Dermis microvascular lymphatic vessel endothelial cell (primary cell): ENCODE results near the gene STX5. TPM values are rescaled to one million over a fixed set of nuclear protein-coding genes. Genes with fewer than 3 reads are reported as not detected.
"Not testable (repeated sequence)": the region's sequence is repeated elsewhere in the genome, so short reads cannot be mapped to it uniquely, and the experiment has no call there.

ENCODE experiments used
- DNase-seq, 2 donors: peaks; one replicate each; pipeline versions ENCODE4 v3.0.0 to v3.0.0-alpha.2; 2010; ENCODE audit warnings: low read depth in 2 of 2
- total RNA-seq: library from RNA; depleted of rRNA; stranded (reverse); fragments of >200 nt; gene quantifications from 2 replicates; pipeline ENCODE4 v1.2.1, GENCODE V29; 2014

The STX5 gene
- total RNA-seq, 1 donor from 2014 or later = 31.6 TPM

GRCh38 chr11:62786318-62787004 is 45.4 kb downstream of the STX5 start:
- peak; percentile 54 to 83 for DNase-seq

- no peak for DNase-seq
Measured at GRCh38 chr11:62782753-62783152, 49.1 kb downstream of the STX5 start.

DNA sequence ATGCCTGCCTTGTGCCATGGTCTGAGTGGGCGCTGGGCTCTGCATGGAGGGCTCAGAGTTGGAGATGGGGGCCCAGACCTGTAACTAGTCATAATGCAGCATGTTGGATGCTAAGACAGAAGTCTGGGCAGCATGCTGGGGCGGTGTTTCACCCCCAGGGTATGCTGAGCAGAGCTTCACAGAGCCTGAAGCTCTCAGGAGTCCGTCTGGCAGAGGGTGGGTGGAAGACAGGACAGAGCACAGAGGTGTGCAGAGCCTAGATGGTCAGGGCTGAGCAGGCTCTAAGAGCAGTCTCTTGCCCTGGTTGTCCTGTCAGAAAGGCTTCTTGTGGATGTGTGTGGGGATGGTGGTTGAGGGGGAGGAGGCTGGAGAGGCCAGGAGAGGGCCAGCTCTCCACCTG is 53.4 kb downstream of the STX5 start:
- no peak for DNase-seq

GRCh38 chr11:62777389-62777788 is 54.5 kb downstream of the STX5 start:
- no peak for DNase-seq

DNA sequence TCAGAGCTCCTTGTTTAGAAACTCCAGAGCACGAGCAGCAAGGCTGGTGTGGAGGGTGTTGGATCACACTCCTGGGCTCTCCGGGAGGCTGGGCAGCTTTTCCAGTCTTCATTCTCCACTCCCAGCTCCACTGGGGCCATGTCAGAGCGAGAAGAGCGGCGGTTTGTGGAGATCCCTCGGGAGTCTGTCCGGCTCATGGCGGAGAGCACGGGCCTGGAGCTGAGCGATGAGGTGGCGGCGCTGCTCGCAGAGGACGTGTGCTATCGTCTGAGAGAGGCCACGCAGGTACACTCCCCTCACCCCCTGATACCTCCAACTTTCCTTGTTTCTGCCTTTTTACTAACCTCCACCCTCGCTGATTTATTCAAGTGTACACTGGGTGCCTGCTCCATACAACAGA is 56.2 kb downstream of the STX5 start:
- DNase-seq = no peak

GRCh38 chr11:62774407-62774806 is 57.4 kb downstream of the STX5 start:
- DNase-seq = peak in 1 of 2 donors; percentile 59

DNA sequence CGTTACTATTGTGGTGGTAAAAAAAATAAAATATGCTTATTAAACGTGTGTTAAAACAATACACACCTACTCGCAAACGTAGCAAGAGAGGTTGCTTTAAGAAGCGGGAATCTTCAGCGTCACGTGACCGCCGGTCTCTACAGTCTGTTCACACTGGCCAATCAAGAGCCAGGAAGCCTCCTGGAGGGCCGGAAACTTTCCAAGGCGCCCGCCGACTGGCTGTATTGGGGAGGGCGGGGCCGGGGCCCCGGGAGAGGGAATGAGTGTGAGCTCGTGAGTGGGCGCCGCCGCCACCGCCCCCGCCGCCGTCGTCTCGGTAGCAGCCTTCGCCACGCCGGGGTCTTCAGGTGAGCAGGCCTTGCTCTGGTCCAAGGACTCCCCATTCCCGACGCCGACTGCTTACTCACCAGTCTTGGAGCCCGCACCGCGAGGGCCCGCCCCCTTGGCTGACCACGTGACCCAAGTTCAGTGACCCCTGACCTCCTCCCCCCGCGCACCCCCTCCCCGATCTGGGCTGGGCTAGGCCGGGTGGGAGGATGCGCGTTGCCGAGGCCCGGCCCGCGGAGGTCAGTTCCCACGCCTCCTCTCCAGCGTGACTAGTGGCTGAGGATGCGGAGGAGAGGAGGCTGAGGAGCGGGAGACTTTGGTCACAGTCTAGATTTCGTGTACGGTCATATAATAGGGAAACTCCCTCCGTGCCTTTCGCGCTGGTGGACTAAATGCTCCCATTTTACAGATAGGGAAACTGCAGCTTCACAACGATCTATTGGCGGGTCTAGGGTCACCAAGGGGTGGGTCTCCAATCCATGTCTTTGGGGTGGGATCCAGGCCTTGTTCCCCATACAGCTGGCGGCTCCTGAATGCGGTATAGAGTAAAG is 60.5 kb downstream of the STX5 start, which contains the start of gene TAF6L:
TAF6L (plus strand) TSS at position 253 of the 878 bp plus-strand sequence. CDS start 4,388 bp downstream, outside the sequence.
- peak; percentile 89 to 98 for DNase-seq

- no peak for DNase-seq
Measured at GRCh38 chr11:62770778-62771143, 61.1 kb downstream of the STX5 start.

DNA sequence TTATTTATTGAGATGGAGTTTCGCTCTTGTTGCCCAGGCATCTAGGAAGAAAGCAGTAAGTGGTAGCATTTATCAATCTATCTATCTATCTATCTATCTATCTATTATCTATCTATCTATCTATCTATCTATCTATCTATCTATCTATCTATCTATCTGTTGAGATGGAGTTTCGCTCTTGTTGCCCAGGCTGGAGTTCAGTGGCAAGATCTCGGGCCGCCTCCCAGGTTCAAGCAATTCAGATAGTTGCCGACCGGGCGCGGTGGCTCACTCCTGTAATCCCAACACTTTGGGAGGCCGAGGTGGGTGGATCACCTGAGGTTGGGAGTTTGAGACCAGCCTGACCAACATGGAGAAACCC is 71.0 kb downstream of the STX5 start:
- not testable (repeated sequence) for DNase-seq

- no peak for DNase-seq
Measured at GRCh38 chr11:62757846-62758788, 73.7 kb downstream of the STX5 start.

Other genes starting within 250 kb of the STX5 start
- 8.9 and 11.0 TPM in 2 replicates for gene TUT1, start 240.5 kb downstream of the STX5 start, total RNA-seq
- 185 and 204 TPM in 2 replicates for gene MTA2, start 230.2 kb downstream of the STX5 start, total RNA-seq
- gene EML3, start 219.3 kb downstream of the STX5 start, total RNA-seq = 23.7 and 35.1 TPM in 2 replicates
- 2.9 and 3.3 TPM in 2 replicates for gene ROM1, start 218.8 kb downstream of the STX5 start, total RNA-seq
- 13.9 and 19.3 TPM in 2 replicates for gene B3GAT3, start 210.1 kb downstream of the STX5 start, total RNA-seq
- 204 and 246 TPM in 2 replicates for gene GANAB, start 185.4 kb downstream of the STX5 start, total RNA-seq
- gene INTS5, start 178.7 kb downstream of the STX5 start, total RNA-seq = 15.8 and 22.6 TPM in 2 replicates
- 23.3 and 24.4 TPM in 2 replicates for gene C11orf98, start 166.8 kb downstream of the STX5 start, total RNA-seq
- gene CSKMT, start 166.7 kb downstream of the STX5 start, total RNA-seq = 4.8 and 4.9 TPM in 2 replicates
- gene UQCC3, start 160.4 kb downstream of the STX5 start, total RNA-seq = 5.6 and 9.9 TPM in 2 replicates
- gene LBHD1, start 159.8 kb downstream of the STX5 start, total RNA-seq = 1.5 and 1.8 TPM in 2 replicates
- gene UBXN1, start 153.0 kb downstream of the STX5 start, total RNA-seq = 102 and 148 TPM in 2 replicates
- 0.38 and 0.51 TPM in 2 replicates for gene LRRN4CL, start 142.5 kb downstream of the STX5 start, total RNA-seq
- 23.5 and 26.0 TPM in 2 replicates for gene BSCL2, start 124.6 kb downstream of the STX5 start, total RNA-seq
- gene GNG3, start 124.4 kb downstream of the STX5 start, total RNA-seq = not detected in 2 replicates
- 7.6 and 11.0 TPM in 2 replicates for gene HNRNPUL2, start 104.6 kb downstream of the STX5 start, total RNA-seq
- gene TTC9C, start 103.6 kb downstream of the STX5 start, total RNA-seq = 28.8 and 32.3 TPM in 2 replicates
- gene ZBTB3, start 77.9 kb downstream of the STX5 start, total RNA-seq = 9.0 and 11.6 TPM in 2 replicates
- gene POLR2G, start 70.5 kb downstream of the STX5 start, total RNA-seq = 65.0 and 67.8 TPM in 2 replicates
- gene TAF6L, start 60.7 kb downstream of the STX5 start, total RNA-seq = 23.9 and 37.4 TPM in 2 replicates
- gene TMEM179B, start 44.6 kb downstream of the STX5 start, total RNA-seq = 20.2 and 30.2 TPM in 2 replicates
- gene TMEM223, start 40.0 kb downstream of the STX5 start, total RNA-seq = 10.4 and 12.0 TPM in 2 replicates
- gene NXF1, start 26.6 kb downstream of the STX5 start, total RNA-seq = 9.5 and 18.1 TPM in 2 replicates
- gene TEX54, start 790 bp upstream of the STX5 start, total RNA-seq = not detected in 2 replicates
- gene WDR74, start 7.5 kb upstream of the STX5 start, total RNA-seq = 40.7 and 79.2 TPM in 2 replicates
- 48.4 and 51.1 TPM in 2 replicates for gene SLC3A2, start 48.8 kb upstream of the STX5 start, total RNA-seq
- gene CHRM1, start 89.3 kb upstream of the STX5 start, total RNA-seq = not detected in 2 replicates
- not detected in 2 replicates for gene SLC22A6, start 152.9 kb upstream of the STX5 start, total RNA-seq
- not detected in 2 replicates for gene SLC22A8, start 183.8 kb upstream of the STX5 start, total RNA-seq